Cerebellar cortex (tissue), 1 donor: ENCODE measurements around the gene MBLAC1.
"Not testable (repeated sequence)": the region's sequence is repeated elsewhere in the genome, so short reads cannot be mapped to it uniquely, and the experiment has no call there.

Source experiments
- DNase-seq: peaks from one replicate; pipeline ENCODE4 v3.0.0-alpha.2; 2015; ENCODE audit warnings: low spot score

The MBLAC1 gene

DNA sequence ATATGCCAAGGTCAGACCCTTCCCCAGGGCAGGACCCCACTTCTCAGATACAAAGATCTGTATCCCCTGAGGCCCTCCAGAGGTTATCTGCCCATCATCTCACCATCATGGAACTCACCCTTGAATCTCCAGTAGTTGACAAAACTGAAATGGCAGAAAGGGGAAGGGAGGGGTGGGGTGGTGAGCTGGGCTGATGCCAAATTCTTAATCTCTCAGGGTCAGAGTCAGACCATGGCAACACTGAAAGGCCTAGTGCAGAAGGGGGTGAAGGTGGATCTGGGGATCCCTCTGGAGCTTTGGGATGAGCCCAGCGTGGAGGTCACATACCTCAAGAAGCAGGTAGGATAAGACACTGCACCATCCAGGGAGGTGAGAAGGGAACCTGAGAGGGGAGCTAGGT is 4.2 kb upstream of the MBLAC1 start:
- DNase-seq: no peak

DNA sequence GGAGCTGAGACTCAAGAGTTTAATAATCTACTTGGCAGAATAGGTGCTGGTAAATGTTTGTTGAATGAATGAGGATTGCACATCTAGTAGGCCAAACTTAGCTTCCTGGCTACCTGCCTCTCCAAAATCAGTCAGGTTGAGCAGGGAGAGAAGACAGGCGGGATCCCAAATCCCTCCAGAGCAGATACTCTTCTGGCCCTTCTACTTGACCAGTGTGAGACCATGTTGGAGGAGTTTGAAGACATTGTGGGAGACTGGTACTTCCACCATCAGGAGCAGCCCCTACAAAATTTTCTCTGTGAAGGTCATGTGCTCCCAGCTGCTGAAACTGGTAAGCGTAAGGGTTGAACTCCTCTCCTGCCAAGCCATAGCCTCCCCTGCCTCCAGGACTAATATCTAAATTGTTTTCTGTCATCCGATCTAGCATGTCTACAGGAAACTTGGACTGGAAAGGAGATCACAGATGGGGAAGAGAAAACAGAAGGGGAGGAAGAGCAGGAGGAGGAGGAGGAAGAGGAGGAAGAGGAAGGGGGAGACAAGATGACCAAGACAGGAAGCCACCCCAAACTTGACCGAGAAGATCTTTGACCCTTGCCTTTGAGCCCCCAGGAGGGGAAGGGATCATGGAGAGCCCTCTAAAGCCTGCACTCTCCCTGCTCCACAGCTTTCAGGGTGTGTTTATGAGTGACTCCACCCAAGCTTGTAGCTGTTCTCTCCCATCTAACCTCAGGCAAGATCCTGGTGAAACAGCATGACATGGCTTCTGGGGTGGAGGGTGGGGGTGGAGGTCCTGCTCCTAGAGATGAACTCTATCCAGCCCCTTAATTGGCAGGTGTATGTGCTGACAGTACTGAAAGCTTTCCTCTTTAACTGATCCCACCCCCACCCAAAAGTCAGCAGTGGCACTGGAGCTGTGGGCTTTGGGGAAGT is 2.2 kb upstream of the MBLAC1 start:
- DNase-seq: no peak

DNA sequence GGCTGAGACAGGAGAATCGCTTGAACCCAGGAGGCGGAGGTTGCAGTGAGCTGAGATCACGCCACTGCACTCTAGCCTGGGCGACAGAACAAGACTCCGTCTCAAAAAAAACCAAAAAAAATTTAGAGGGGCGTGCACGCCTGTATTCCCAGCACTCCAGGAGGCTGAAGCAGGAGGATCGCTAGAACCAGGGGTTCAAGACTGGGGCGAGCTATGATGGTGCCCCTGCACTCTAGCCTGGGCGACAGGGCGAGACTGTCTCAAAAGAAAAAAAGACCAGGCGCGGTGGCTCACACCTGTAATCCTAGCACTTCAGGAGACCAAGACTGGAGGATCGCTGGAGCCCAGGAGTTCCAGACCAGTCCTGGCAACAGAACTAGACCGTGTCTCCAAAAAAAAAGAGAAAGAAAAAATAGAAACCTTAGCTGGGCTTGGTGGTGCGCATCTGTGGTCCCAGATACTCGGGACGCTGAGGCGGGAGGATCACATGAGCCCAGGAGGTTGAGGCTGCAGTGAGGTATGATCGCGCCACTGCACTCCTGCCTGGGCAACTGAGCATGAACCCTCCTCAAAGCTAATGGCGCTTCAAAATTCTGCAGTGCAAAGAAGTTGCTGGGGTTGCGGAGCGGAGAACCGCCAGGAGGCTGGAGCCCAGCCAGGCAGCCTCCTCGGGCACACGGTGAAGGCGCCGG is 382 bp upstream of the MBLAC1 start:
- DNase-seq: no peak

GRCh38 chr7:100127866-100128636 is 1.3 kb downstream of the MBLAC1 start:
- peak; percentile 62 for DNase-seq

GRCh38 chr7:100128637-100128963 is 1.8 kb downstream of the MBLAC1 start:
- DNase-seq: no peak

- DNase-seq: not testable (repeated sequence)
Observed at GRCh38 chr7:100130220-100130607, 3.4 kb downstream of the MBLAC1 start.

DNA sequence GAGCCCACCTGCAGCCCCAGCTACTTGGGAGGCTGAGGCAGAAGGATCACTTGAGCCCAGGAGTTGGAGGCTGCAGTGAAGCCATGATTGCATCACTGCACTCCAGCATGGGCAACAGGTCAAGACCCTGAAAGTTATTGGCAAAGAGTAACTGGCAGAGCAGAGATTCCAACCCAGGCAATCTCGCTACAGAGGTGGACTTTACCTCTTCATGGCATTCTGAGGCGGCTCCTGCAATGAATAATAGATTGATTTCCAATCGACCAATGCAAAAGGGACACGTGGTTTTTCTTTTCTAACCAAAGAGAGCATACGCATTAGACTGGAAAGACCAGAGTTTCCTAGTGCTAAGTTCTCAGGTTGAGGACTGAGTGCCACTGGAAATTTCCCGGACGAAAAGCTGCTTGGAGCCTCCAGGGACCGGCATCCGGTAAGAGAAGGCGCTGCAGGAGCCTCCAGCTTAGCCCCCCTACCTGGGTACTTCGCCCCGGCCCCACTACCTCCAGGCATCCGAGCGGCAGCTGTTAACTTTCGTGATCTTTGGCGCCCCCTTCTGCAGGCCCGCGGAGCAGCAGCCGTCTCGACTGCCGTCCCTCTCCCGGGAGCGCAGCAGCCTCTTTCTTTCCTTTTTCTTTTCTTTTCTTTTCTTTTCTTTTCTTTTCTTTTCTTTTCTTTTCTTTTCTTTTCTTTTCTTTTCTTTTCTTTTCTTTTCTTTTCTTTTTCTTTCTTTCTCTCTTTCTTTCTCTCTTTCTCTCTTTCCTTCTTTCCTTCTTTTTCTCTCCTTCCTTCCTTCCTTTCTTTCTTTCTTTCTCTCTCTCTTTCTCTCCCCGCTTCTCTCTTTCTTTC is 4.1 kb downstream of the MBLAC1 start:
- DNase-seq: peak; percentile 70

DNA sequence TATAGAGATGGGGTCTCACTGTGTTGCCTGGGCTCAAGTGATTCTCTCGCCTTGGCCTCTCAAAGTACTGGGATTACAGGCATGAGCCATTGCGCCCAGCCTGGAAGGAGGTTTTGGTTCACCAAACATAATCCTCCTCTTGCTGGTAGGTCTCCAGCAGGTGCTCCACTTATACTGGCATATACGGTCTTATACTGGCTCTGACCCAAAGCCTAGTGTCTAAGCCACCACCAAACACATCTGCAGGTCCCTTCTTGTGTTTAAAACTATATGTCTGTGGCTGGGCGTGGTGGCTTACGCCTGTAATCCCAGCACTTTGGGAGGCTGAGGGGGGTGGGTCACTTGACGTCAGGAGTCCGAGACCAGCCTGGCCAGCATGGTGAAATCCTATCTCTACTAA is 5.4 kb downstream of the MBLAC1 start:
- DNase-seq: no peak

DNA sequence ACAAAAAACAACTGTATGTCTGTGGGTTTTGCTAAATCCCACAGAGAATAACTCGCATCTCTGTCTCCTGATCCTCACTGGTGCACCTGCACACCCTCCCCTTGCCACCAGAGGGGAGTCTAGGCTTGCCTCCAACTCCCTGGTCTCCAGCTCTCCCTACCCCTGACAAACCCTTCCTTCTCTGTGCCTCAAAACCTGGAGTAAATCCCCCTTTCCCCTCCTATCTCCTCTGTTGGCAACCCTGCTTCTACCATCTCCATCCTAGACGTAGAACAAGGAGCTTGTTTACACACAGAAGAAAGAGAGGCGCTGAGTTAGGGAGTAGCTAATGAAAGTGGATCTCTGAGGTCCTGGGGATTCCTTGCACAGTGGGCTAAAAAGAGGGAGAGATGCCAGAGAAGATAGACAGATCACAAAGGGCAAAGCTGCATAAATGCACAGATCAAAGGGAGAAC is 6.0 kb downstream of the MBLAC1 start:
- DNase-seq: peak; percentile 68

DNA sequence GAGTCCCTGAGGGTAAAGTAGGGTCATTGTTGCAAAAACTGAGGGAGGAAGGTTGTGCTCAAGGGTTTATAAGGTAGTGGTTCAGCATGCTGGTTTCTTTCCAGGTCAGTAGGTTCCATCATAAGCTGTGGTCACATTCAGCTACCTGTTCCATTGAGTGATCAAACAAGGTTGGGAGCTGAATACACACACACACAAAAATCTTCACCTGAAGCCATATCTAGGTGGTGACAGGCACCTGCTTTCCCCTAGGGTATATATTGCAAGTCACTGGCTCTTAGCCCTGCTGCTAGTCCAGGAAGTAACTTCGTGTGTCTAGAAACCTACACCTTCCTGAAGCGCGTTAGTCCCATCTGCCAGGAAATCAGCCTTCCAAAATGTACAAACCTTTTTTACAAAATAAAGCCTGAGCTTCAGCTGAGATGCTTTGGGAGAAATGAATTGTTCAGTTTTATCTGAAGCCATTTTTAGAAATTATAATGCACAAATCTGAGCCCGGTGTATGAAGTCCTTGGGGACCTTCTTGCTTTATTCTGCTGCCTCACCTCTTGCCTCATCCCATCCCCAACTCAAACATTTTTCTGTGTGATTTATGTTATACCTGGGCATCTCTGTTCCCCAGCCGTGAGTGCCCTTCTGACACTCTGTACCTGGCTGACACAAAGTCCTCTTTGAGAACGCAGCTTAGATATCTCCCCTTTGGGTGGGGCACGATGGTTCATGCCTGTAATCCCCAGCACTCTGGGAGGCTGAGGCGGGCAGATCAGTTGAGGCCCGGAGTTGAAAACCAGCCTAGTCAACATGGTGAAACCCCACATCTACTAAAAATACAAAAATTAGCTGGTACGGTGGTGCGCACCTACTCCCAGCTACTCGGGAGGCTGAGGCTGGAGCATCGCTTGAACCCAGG is 11.3 kb downstream of the MBLAC1 start:
- DNase-seq: no peak

- no peak for DNase-seq
Observed at GRCh38 chr7:100141555-100141949, 14.8 kb downstream of the MBLAC1 start.

DNA sequence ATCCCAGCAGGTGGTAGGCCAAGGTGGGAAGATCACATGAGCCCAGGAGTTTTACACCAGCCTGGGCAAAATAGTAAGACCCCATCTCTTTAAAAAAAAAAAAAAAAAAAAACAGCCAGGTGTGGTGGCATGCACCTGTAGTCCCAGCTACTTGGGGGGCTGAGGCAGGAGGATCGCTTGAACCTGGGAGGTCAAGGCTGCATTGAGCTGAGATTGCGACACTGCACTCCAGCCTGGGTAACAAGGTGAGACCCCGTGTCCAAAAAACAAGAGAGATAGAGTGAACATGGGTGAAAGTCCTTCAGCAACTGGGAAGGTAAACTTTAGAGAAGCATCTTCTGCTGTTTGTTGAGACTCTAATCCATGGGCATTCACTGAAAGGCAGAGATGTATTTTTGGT is 15.7 kb downstream of the MBLAC1 start:
- no peak for DNase-seq

- DNase-seq: not testable (repeated sequence)
Observed at GRCh38 chr7:100146350-100146749, 19.6 kb downstream of the MBLAC1 start.

DNA sequence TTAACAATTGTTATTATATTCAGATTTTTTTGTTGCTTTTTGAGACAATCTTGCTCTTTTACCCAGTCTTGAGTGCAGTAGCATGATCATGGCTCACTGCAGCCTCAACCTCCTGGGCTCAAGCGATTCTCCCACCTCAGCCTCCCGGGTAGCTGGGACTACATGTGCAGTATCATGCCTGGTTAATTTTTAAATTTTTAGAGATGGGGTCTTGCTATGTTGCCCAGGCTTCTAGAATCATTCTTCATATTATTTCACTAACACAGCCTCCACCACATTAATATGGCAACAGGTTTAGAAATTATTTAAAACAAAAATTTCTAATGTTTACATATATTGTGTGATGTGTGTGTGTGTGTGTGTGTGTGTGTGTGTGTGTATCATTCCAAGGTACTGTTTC is 20.5 kb downstream of the MBLAC1 start:
- no peak for DNase-seq

GRCh38 chr7:100148225-100148558 is 21.4 kb downstream of the MBLAC1 start:
- DNase-seq: no peak

DNA sequence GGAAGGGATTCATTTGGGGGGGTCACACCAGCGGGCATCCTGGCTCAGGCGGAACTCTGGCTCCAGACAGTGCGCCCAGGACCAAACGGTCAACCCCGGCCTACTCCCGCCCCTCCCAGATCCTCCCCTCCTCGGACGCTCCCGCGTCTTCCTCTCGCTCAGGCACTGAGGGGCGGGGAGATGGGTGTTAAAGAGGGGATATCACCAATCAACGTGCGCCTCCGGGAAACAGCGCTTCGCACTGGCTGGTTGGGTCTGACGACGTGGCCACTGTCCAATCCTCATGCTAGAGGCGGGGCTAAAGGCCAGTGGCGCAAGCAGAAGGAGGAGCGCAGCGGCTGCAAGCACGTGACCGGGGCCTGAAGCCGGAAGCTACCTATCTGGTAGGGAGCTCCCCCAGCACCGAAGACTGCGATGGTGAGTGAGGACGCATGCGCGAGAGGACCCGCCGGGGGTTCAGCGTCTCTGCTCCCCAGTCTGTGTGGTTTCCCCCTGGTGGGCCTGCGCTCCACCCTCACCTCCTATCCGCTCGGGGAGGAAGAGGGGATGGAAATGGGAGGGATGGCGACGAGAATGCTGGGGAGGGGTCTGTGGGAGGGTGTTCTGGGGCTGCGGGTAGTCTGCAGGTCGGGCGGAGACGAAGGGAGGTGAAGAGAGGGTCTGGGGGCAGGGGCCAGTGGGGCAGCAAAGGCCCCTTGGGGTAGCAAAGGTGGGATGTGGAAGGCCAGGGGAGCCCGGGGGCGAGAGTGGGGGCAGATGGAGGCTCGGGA is 22.0 kb downstream of the MBLAC1 start, which contains the start of gene LAMTOR4:
TSS of gene LAMTOR4 (plus strand) at position 360 of the 770 bp plus-strand sequence. CDS start at position 415, 55 bp downstream.
- DNase-seq: peak; percentile 100

DNA sequence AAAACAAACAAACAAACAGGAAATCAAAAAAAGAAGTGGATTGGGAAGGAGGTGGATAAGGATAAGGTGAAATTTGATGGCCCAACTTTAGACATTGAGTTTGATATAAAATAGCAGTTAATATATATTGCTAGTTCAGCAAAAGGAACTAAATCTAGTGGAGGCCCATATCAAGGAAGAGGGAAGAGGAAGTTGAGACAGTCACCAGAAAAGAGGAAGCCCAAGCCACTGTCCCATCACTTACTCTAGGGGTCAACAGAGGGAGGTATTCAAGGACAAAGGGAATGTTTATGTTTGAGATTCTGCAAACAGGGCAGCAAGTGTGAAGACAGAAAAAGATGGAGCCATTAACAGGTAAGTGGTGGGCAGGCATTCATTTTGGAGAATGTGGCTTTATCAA is 25.6 kb downstream of the MBLAC1 start:
- DNase-seq: no peak

DNA sequence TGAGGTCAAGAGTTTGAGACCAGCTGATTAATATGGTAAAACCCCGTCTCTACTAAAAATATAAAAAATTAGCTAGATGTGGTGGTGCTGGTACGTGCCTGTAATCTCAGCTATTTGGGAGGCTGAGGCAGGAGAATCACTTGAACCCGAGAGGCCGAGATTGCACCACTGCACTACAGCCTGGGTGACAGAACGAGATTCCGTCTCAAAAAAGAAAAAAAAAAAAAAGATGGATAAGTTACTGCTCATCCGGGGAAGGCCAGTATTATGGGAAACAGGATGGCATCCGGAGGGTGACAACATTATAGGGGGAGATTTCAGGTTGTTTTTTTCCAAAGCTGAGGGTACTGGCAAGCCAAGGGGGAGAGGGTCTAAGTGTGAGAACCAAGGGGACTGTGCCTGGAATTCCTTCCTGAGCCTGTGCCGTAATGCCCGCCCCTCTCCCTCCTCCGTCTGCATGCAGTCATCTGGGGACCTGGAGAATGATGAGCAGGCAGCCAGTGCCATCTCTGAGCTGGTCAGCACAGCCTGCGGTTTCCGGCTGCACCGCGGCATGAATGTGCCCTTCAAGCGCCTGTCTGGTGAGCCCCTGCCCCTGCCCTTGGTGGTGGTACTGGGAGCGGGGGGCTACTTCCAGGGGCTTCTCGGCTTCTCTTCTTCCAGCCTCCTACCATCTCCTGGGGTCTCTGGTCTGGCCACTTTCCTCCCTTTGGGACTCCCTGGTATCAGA is 26.3 kb downstream of the MBLAC1 start:
- no peak for DNase-seq
